Peyer's patch (tissue), 4 donors: ENCODE results near the gene CD83. TPM values are rescaled to one million over a fixed set of nuclear protein-coding genes. Genes with fewer than 3 reads are reported as not detected.

Experiments used
- DNase-seq, 3 donors: peaks; one replicate each; pipeline ENCODE4 v3.0.0-alpha.2; 2017 to 2019
- H3K27ac ChIP-seq, 4 donors: fragments of 200-600 bp; sonication (generic); one replicate each; pipeline ENCODE4 v1.5.1; 2016 to 2019
- H3K27me3 ChIP-seq, 2 donors: fragments of 200-600 bp; sonication (generic); one replicate each; pipeline ENCODE4 v1.5.1; 2019
- H3K36me3 ChIP-seq, 3 donors: fragments of 200-600 bp; sonication (generic); one replicate each; pipeline ENCODE4 v1.5.1; 2016 to 2019
- H3K4me1 ChIP-seq, 4 donors: fragments of 200-600 bp; sonication (generic); one replicate each; pipeline ENCODE4 v1.5.1; 2016 to 2019
- H3K4me3 ChIP-seq, 4 donors: fragments of 200-600 bp; sonication (generic); 1 replicate in 3 of 4; 2 replicates in 1 of 4; pipeline ENCODE4 v1.5.1; 2016 to 2019; ENCODE audit warnings: mild to moderate bottlenecking in 1 of 4
- H3K9me3 ChIP-seq, 4 donors: fragments of 200-600 bp; sonication (generic); one replicate each; pipeline ENCODE4 v1.5.1; 2016 to 2019; ENCODE audit warnings: mild to moderate bottlenecking in 1 of 4
- POLR2A ChIP-seq, 2 donors: fragments of 450-650 bp; IDR thresholded peaks; one replicate each; pipeline ENCODE4 v1.5.1; 2017; ENCODE audit warnings: antibody characterized with exemption in 2 of 2, mild to moderate bottlenecking in 2 of 2, moderate library complexity in 2 of 2
- total RNA-seq, 4 donors: library from RNA; depleted of rRNA; stranded (reverse); fragments of >200 nt; gene quantifications; one replicate each; pipeline ENCODE4 v1.1.0, GENCODE V29; 2016
- TF ChIP-seq, protein P1 (sequence below), 6 experiments: fragments of 450-650 bp in 4 of 6; fragments of 200-600 bp in 2 of 6; sonication (generic) in 1 of 6; IDR thresholded peaks; one replicate each; pipeline ENCODE4 v1.5.1; 2017 to 2019; ENCODE audit warnings: antibody characterized with exemption in 6 of 6, mild to moderate bottlenecking in 3 of 6, moderate library complexity in 1 of 6

CD83 gene
- total RNA-seq, 4 donors from 2014 or later = 0.53 to 15.7 (median 1.4) TPM

DNA sequence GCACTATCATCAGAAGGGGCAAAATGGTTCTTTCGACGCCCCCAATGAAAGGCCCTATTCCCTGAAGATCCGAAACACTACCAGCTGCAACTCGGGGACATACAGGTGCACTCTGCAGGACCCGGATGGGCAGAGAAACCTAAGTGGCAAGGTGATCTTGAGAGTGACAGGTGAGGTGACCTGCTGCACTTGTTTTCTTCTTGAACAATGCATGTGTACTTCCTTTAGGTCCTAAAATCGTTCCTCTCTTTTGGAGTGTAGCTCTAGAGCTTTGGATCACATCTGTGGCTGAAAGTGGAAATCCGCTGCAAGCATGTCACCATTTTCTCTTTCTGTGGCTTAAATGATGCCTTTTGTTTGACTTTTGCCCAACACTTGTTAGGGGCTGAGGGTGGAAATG, 14.0 kb downstream of the CD83 start:
- TF ChIP-seq, protein P1, sequence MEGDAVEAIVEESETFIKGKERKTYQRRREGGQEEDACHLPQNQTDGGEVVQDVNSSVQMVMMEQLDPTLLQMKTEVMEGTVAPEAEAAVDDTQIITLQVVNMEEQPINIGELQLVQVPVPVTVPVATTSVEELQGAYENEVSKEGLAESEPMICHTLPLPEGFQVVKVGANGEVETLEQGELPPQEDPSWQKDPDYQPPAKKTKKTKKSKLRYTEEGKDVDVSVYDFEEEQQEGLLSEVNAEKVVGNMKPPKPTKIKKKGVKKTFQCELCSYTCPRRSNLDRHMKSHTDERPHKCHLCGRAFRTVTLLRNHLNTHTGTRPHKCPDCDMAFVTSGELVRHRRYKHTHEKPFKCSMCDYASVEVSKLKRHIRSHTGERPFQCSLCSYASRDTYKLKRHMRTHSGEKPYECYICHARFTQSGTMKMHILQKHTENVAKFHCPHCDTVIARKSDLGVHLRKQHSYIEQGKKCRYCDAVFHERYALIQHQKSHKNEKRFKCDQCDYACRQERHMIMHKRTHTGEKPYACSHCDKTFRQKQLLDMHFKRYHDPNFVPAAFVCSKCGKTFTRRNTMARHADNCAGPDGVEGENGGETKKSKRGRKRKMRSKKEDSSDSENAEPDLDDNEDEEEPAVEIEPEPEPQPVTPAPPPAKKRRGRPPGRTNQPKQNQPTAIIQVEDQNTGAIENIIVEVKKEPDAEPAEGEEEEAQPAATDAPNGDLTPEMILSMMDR (IDR thresholded peaks at IDR 0.05) = no peak
- TF ChIP-seq POLR2A (IDR thresholded peaks at IDR 0.05) = no peak
- Histone ChIP-seq H3K27me3 (no peaks in the 10 kb centered on the region), H3K36me3 (no peaks in the 10 kb centered on the region), H3K27ac (no peak overlapping the region), H3K4me1 (no peaks in the 10 kb centered on the region), H3K9me3 (no peaks in the 10 kb centered on the region), H3K4me3 (no peak overlapping the region)
- no peak for DNase-seq

DNA sequence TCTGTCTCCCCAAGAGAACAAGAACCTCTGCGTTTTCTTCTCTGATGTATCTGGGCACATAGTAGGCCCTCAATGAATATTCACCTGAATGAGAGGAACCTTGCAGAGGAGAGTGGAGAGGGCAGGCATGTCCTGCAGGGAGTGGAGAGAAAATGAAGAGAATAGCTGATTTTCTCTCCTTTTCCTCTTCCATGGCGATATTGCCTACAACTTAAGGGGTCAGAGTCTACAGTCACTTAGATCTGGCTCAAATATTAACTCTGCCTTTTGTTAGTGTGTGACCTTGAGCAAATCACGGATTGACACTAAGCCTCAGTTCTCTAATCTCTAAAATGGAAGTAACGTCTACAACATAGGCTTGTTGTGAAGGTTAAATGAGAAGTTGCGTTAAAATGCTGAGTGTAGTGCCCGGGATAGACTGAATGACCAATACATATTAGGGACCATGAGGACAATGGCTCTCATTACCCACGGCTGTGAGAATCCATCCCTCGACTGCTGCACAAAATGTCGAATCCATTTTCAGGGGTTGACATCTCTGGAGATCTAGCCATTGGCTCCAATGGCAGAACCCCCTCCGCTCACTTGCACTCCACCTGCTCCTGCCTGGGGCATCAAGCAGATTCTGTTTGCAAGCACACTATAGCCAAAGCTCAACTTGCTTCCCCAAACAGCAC, 14.8 kb downstream of the CD83 start:
- H3K4me1 ChIP-seq = no peaks in the 10 kb centered on the region
- H3K36me3 ChIP-seq = no peaks in the 10 kb centered on the region
- TF ChIP-seq POLR2A (IDR thresholded peaks at IDR 0.05) = no peak
- TF ChIP-seq, protein P1 (IDR thresholded peaks at IDR 0.05) = no peak
- no peaks in the 10 kb centered on the region for H3K27me3 ChIP-seq
- DNase-seq = no peak
- H3K9me3 ChIP-seq = no peaks in the 10 kb centered on the region
- no peak overlapping the region for H3K27ac ChIP-seq
- no peak overlapping the region for H3K4me3 ChIP-seq

DNA sequence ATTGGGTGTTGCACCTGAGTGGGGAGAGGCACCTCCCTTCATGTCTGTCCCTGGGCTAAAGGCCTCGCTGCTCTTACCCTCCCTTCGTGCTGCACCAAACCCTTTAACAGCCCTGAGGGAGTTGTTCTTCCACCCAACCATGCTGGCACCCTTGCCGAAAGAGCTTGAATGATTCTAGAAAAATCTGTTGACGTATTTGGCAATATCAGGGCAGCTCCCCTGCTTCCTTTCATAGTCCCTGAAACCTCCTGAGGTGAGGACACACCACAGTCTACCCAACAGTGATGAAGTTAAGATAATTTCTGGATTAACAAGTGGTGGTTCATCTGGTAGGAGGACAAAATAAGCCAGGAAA, 15.3 kb downstream of the CD83 start:
- TF ChIP-seq, protein P1 (IDR thresholded peaks at IDR 0.05) = no peak
- no peak for TF ChIP-seq POLR2A (IDR thresholded peaks at IDR 0.05)
- H3K27me3 ChIP-seq = no peaks in the 10 kb centered on the region
- H3K9me3 ChIP-seq = no peaks in the 10 kb centered on the region
- DNase-seq = no peak
- no peaks in the 10 kb centered on the region for H3K36me3 ChIP-seq
- no peak overlapping the region for H3K27ac ChIP-seq
- no peak overlapping the region for H3K4me3 ChIP-seq
- no peaks in the 10 kb centered on the region for H3K4me1 ChIP-seq

DNA sequence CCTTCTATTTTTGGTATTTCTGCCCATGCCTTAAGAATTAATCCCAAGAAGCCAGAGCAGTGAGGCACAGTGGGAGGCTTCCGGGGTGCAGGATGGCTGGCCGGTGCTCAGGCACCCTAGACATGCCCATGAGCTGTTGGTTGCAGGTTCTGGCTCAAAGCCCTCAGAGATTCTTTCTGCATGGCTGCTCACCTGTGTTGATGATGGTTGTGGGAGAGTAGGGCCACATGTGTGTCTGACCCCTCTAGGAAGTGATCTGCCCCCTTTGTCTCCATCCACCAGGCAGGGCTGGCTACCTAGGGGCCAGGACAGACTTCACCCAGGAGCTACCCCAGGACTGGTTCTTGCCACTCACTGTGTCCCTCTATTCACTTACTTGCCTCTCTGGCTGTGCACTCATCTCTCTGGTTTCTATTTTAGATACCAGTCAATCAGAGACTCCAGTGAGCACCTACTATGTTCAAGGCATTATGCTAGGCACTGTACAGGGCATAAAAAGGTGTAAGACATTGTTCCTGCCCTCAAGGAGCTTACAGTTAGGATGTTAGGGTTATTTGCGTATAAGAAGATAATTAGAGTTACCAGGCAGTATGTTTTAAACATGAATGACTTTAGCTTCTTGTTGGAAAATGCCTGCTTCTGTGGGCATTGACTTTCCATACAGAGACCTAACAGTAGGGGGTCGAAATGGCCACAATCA, 16.8 kb downstream of the CD83 start:
- Histone ChIP-seq H3K4me1 (no peaks in the 10 kb centered on the region), H3K36me3 (no peaks in the 10 kb centered on the region), H3K4me3 (no peak overlapping the region), H3K27ac (no peak overlapping the region), H3K9me3 (no peaks in the 10 kb centered on the region), H3K27me3 (no peaks in the 10 kb centered on the region)
- TF ChIP-seq POLR2A (IDR thresholded peaks at IDR 0.05) = no peak
- TF ChIP-seq, protein P1 (IDR thresholded peaks at IDR 0.05) = no peak
- DNase-seq = no peak

DNA sequence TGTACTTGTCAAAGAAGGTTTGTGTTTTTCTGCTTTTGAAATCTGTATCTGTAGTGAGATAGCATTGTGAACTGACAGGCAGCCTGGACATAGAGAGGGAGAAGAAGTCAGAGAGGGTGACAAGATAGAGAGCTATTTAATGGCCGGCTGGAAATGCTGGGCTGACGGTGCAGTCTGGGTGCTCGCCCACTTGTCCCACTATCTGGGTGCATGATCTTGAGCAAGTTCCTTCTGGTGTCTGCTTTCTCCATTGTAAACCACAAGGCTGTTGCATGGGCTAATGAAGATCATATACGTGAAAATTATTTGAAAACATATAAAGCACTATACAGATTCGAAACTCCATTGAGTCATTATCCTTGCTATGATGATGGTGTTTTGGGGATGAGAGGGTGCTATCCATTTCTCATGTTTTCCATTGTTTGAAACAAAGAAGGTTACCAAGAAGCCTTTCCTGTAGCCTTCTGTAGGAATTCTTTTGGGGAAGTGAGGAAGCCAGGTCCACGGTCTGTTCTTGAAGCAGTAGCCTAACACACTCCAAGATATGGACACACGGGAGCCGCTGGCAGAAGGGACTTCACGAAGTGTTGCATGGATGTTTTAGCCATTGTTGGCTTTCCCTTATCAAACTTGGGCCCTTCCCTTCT, 18.4 kb downstream of the CD83 start:
- Histone ChIP-seq H3K27me3 (no peaks in the 10 kb centered on the region), H3K36me3 (no peaks in the 10 kb centered on the region), H3K9me3 (no peaks in the 10 kb centered on the region), H3K4me3 (no peak overlapping the region), H3K27ac (no peak overlapping the region), H3K4me1 (no peaks in the 10 kb centered on the region)
- TF ChIP-seq, protein P1 (IDR thresholded peaks at IDR 0.05) = no peak
- no peak for TF ChIP-seq POLR2A (IDR thresholded peaks at IDR 0.05)
- DNase-seq = no peak
